Endothelial cell of umbilical vein (primary cell): Measurements from ENCODE around the gene BMPER. TPM values are rescaled to one million over a fixed set of nuclear protein-coding genes. Genes with fewer than 3 reads are reported as not detected.

ENCODE experiments used
- BruUV-seq: library from RNA; stranded (reverse); fragments of 400-500 nt; replicated peaks from 2 replicates; lab custom pipeline; 2021; lab: Mats Ljungman, UMichigan
- CTCF ChIA-PET: fragments of 300-600, 350-600 bp; sonication (Branson Sonifier 250); formaldehyde crosslinking; loops from one replicate; lab custom pipeline; 2021; ENCODE audit warnings: antibody characterized with exemption, inconsistent platforms; lab: Charles Lee
- POLR2A ChIA-PET: fragments of 300-600, 350-600 bp; sonication (Branson Sonifier 250); formaldehyde crosslinking; loops from one replicate; lab custom pipeline; 2021; ENCODE audit warnings: antibody characterized with exemption, inconsistent platforms; lab: Charles Lee
- DNase-seq: peaks from one replicate; pipeline ENCODE4 v3.0.0-alpha.2; 2011; ENCODE audit warnings: low read depth, low spot score
- FAIRE-seq: peaks from 2 replicates; lab custom pipeline; 2011; peaks lifted over from hg19 to GRCh38; lab: Jason Lieb, UNC
- H2AFZ ChIP-seq: 2 replicates; pipeline ENCODE4 v1.6.0; 2012; ENCODE audit warnings: low read depth, low read length, control low read depth, inconsistent platforms
- H3K27ac ChIP-seq: 2 replicates; pipeline ENCODE4 v1.5.1; 2011; ENCODE audit warnings: low read depth, mild to moderate bottlenecking, control low read depth, low read length, moderate library complexity; ENCODE audit not compliant: insufficient read depth
- H3K27me3 ChIP-seq, 2 experiments: 2 replicates each; pipeline versions ENCODE4 v1.6.0 to v1.6.1; 2011; ENCODE audit warnings: low read length in 2 of 2, mixed read lengths in 1 of 2; ENCODE audit not compliant: control insufficient read depth in 2 of 2, insufficient read depth in 2 of 2
- H3K36me3 ChIP-seq, 2 experiments: 2 replicates in 1 of 2; 3 replicates in 1 of 2; pipeline ENCODE4 v1.5.1; 2011; ENCODE audit warnings: low read length in 2 of 2, mild to moderate bottlenecking in 1 of 2, moderate library complexity in 1 of 2; ENCODE audit not compliant: control insufficient read depth in 2 of 2, insufficient read depth in 2 of 2; ENCODE audit errors: extremely low read depth in 1 of 2
- H3K4me1 ChIP-seq: 3 replicates; pipeline ENCODE4 v1.5.1; 2011; ENCODE audit warnings: mild to moderate bottlenecking, low read length; ENCODE audit not compliant: control insufficient read depth, insufficient read depth; ENCODE audit errors: extremely low read depth
- H3K4me2 ChIP-seq: 2 replicates; pipeline ENCODE4 v1.6.1; 2011; ENCODE audit warnings: low read length, control low read depth, mixed read lengths; ENCODE audit not compliant: insufficient read depth
- H3K4me3 ChIP-seq, 3 experiments: fragments of 200-600 bp in 1 of 3; sonication (generic), shearing (Covaris generic) in 1 of 3; replicated peaks in 1 of 3; 2 replicates each; pipeline ENCODE4 v1.5.1; 2011 to 2016; ENCODE audit warnings: control low read depth in 3 of 3, low read length in 3 of 3, mild to moderate bottlenecking in 2 of 3, inconsistent platforms in 1 of 3, low read depth in 1 of 3, moderate library complexity in 1 of 3; ENCODE audit not compliant: insufficient read depth in 1 of 3
- H3K79me2 ChIP-seq: 2 replicates; pipeline ENCODE4 v1.6.0; 2012; ENCODE audit warnings: low read length, inconsistent platforms; ENCODE audit not compliant: control insufficient read depth, insufficient read depth
- H3K9ac ChIP-seq: replicated peaks from 2 replicates; pipeline ENCODE3; 2011; ENCODE audit warnings: low read length, control low read depth; ENCODE audit not compliant: insufficient read depth; ENCODE audit errors: extremely low read depth
- H3K9me1 ChIP-seq: replicated peaks from 3 replicates; pipeline ENCODE4 v1.6.0; 2011; ENCODE audit warnings: mild to moderate bottlenecking, low read length; ENCODE audit not compliant: control insufficient read depth, insufficient read depth; ENCODE audit errors: extremely low read depth
- H3K9me3 ChIP-seq: replicated peaks from 2 replicates; pipeline ENCODE4 v1.5.1; 2012; ENCODE audit warnings: low read length, inconsistent platforms; ENCODE audit not compliant: control insufficient read depth, insufficient read depth
- H4K20me1 ChIP-seq: replicated peaks from 2 replicates; pipeline ENCODE3; 2011; ENCODE audit warnings: mild to moderate bottlenecking, low read length; ENCODE audit not compliant: control insufficient read depth, insufficient read depth; ENCODE audit errors: extremely low read depth
- CTCF ChIP-seq, 2 donors: IDR thresholded peaks; 1 replicate in 1 of 2; 2 replicates in 1 of 2; pipeline ENCODE4 v1.5.1; 2011; ENCODE audit warnings: low read length in 2 of 2, mild to moderate bottlenecking in 2 of 2, moderate library complexity in 2 of 2, control low read depth in 1 of 2, inconsistent platforms in 1 of 2, low read depth in 1 of 2; ENCODE audit not compliant: insufficient read depth in 1 of 2; ENCODE audit errors: extremely low read depth in 1 of 2
- EZH2 ChIP-seq: IDR thresholded peaks from 2 replicates; pipeline ENCODE4 v1.6.1; 2012; ENCODE audit warnings: borderline replicate concordance, low read depth, mild to moderate bottlenecking, moderate library complexity, low read length, inconsistent platforms; ENCODE audit not compliant: severe bottlenecking
- FOS ChIP-seq: IDR thresholded peaks from 2 replicates; pipeline ENCODE4 v1.6.1; 2011; ENCODE audit warnings: mild to moderate bottlenecking, low read length, moderate library complexity, borderline replicate concordance; ENCODE audit not compliant: insufficient read depth
- GATA2 ChIP-seq: IDR thresholded peaks from 2 replicates; pipeline ENCODE4 v1.7.0; 2011; ENCODE audit warnings: low read depth, mild to moderate bottlenecking, moderate library complexity, mixed read lengths, low read length; ENCODE audit not compliant: insufficient read length, insufficient read depth
- JUN ChIP-seq: IDR thresholded peaks from 2 replicates; pipeline ENCODE4 v1.6.1; 2011; ENCODE audit warnings: borderline replicate concordance, low read depth; ENCODE audit not compliant: insufficient read length, insufficient read depth
- MAX ChIP-seq: IDR thresholded peaks from 2 replicates; pipeline ENCODE4 v1.6.1; 2011; ENCODE audit not compliant: insufficient read depth, insufficient read length
- MYC ChIP-seq: IDR thresholded peaks from one replicate; pipeline ENCODE4 v1.6.1; 2011; ENCODE audit warnings: mild to moderate bottlenecking, low read depth, low read length
- POLR2A ChIP-seq: IDR thresholded peaks from 2 replicates; pipeline ENCODE4 v1.6.1; 2012; ENCODE audit warnings: low read depth, mild to moderate bottlenecking, control low read depth, low read length
- POLR2AphosphoS5 ChIP-seq: IDR thresholded peaks from 2 replicates; pipeline ENCODE4 v1.6.1; 2012; ENCODE audit warnings: low read depth, mild to moderate bottlenecking, control low read depth, low read length, moderate library complexity; ENCODE audit not compliant: insufficient read depth
- dilution Hi-C: fragments of 300-500 bp; cut with MboI; formaldehyde crosslinking; loops from one replicate; pipeline ENCODE4 v1.15.0; 2019; ENCODE audit warnings: low sequenced_read_pairs; ENCODE audit not compliant: extremely low pct_ligation_motif_present
- intact Hi-C: fragments of 100-400 bp; cut with micrococcal nuclease; formaldehyde crosslinking; loops from one replicate; pipeline ENCODE4 v1.10.0; 2022
- polyA plus RNA-seq, 4 experiments: library from polyadenylated mRNA; depleted of rRNA in 3 of 4; stranded (reverse) in 3 of 4; unstranded in 1 of 4; fragments of >200 nt; gene quantifications; 2 replicates each; pipeline versions ENCODE4 v1.2.1 to v1.2.3, GENCODE V29; 2011 to 2012; ENCODE audit warnings: missing spikeins in 1 of 4
- total RNA-seq: library from RNA; stranded (reverse); gene quantifications from 2 replicates; pipeline ENCODE4 v1.2.3, GENCODE V29; 2021

Gene BMPER
- total and polyA plus RNA-seq, 2 donors (not counting 3 experiments of a cell fraction or from before 2014, with no cell fraction given) = 0.10 to 0.13 TPM

GRCh38 chr7:34031156-34031555 is 125.8 kb downstream of the BMPER start:
- Histone ChIP-seq H3K4me1 (peaks cover 9% of the 10 kb centered on the region), H3K9ac (no peak overlapping the region), H3K36me3 (no peaks in the 10 kb centered on the region), H2AFZ (no peak overlapping the region), H3K27ac (no peak overlapping the region), H3K27me3 (no peaks in the 10 kb centered on the region), H3K4me3 (no peak overlapping the region), H3K4me2 (no peak overlapping the region), H4K20me1 (no peaks in the 10 kb centered on the region), H3K79me2 (no peaks in the 10 kb centered on the region), H3K9me1 (no peaks in the 10 kb centered on the region), H3K9me3 (no peaks in the 10 kb centered on the region)
- DNase-seq (peak; percentile 5), FAIRE-seq (peak; percentile 26)
- ChIA-PET POLR2A (no interaction called here), CTCF (interaction anchor here (1.3 kb wide), 1 partner anchor 57 kb away, joined by 3 read pairs; no protein-coding TSS in a partner anchor)
- no TSS peak for BruUV-seq
- intact Hi-C loops (loop anchor here (10.0 kb wide), 1 partner anchor 244 kb away; no protein-coding TSS in a partner anchor), dilution Hi-C loops (no loop called here)
- peak; percentile 54 for TF ChIP-seq GATA2
- no peak for TF ChIP-seq POLR2AphosphoS5
- TF ChIP-seq FOS = no peak

GRCh38 chr7:34034728-34035127 is 129.4 kb downstream of the BMPER start:
- Histone ChIP-seq H3K4me1 (peaks cover 18% of the 10 kb centered on the region), H3K27ac (no peak overlapping the region), H3K27me3 (no peaks in the 10 kb centered on the region), H3K9me1 (no peaks in the 10 kb centered on the region), H3K4me3 (no peak overlapping the region), H4K20me1 (no peaks in the 10 kb centered on the region), H3K79me2 (no peaks in the 10 kb centered on the region), H2AFZ (no peak overlapping the region), H3K4me2 (no peak overlapping the region), H3K9ac (no peak overlapping the region), H3K9me3 (no peaks in the 10 kb centered on the region), H3K36me3 (no peaks in the 10 kb centered on the region)
- dilution Hi-C loops (no loop called here), intact Hi-C loops (loop anchor here (10.0 kb wide), 1 partner anchor 240 kb away; no protein-coding TSS in a partner anchor)
- DNase-seq (no peak), FAIRE-seq (no peak)
- no TSS peak for BruUV-seq
- ChIA-PET POLR2A (no interaction called here), CTCF (interaction anchor here (1.3 kb wide), 1 partner anchor 286 kb away, joined by 3 read pairs; no protein-coding TSS in a partner anchor)
- TF ChIP-seq MYC (no peak), POLR2A (no peak), EZH2 (no peak), GATA2 (no peak), POLR2AphosphoS5 (no peak), MAX (no peak), JUN (no peak), CTCF (IDR thresholded peaks at IDR 0.05; ENCODE audit: extremely low read depth in 1 of 2, insufficient read depth in 1 of 2, low read depth in 1 of 2, low read length in 2 of 2) (no peak)
